Measurements from ENCODE around the gene EPB41. TPM values are rescaled to one million over a fixed set of nuclear protein-coding genes. Genes with fewer than 3 reads are reported as not detected.
A peak's percentile ranks its signal among the peaks of the same experiment; 100 is the strongest.

EPB41 gene
- total RNA-seq, 2 experiments from 2014 or later = 94.5 to 95.4 TPM

DNA sequence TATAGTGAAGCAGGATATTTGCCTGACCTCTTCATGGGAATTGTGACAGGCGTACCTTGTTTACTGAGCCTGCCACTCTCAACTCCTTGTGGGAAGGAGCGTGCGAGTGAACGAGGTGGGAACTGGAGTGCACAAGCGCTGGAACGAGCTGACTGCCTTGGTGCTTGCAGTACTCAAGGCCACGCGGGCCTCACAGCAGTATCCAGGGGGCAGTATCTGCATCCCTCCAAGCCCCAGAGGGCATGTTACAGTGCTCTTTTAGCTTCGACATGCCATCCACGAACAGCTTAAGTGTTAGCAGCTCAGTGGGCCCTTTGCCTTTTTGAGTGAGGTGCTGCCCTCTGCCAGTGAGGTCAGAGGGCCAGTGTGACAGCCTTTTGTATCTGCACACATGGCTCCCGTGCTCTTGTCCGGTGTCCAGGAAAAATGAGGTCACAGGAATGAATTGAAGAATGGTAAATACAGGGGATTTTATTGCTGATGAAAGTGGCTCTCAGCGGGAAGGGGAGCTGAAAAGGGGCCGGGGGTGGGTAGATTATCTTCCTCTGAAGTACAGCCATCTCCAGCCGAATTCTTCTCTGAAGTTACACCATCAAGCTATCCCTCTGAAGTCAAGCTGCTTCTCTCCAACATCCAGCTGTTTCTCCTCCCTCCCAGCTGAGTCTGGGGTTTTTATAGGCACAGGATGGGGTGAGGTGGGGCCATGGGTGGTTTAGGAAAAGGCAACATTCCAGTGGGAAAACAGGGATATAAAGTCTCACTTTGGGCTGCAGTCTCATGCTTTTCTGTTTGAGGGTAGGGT, 69.3 kb downstream of the EPB41 start:
- CTCF ChIA-PET = interaction anchor here (0.6 to 1.3 kb wide), 3 partner anchors 16 to 102 kb away, joined by 3 to 4 read pairs (median 3); no protein-coding TSS in a partner anchor
- Mint-ChIP-seq H3K27me3 (ENCODE audit: low read depth) (no peaks in the 10 kb centered on the region), H3K4me1 (ENCODE audit: low read depth) (peaks cover 12% of the 10 kb centered on the region), H3K27ac (no peak overlapping the region), H3K4me3 (no peak overlapping the region), H3K36me3 (ENCODE audit: low read depth) (peaks cover 20% of the 10 kb centered on the region), H3K9me3 (ENCODE audit: insufficient read depth) (peaks cover 5% of the 10 kb centered on the region)
- POLR2A ChIA-PET = no interaction called here
- ATAC-seq = no peak
- DNase-seq = no peak

DNA sequence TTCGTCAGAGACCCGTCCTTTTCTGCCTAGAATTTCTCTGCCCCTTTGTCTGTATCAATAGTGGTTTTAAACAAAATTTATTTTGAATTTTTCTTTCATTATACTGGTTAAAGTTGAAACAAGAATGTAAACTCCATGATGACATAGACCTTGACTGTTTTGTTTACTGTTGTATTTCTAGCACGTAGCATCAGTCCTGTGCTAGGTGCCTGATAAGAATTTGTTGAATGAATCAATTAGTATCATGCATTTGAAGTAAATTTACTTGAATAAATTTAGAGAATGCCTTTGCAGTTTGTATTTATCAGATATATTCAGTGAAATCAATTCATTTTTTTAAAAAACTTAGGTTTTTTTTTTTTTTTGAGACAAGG, 69.9 kb downstream of the EPB41 start:
- Mint-ChIP-seq H3K4me3 (no peak overlapping the region), H3K9me3 (ENCODE audit: insufficient read depth) (peaks cover 5% of the 10 kb centered on the region), H3K27ac (no peak overlapping the region), H3K27me3 (ENCODE audit: low read depth) (no peaks in the 10 kb centered on the region), H3K4me1 (ENCODE audit: low read depth) (peaks cover 12% of the 10 kb centered on the region), H3K36me3 (ENCODE audit: low read depth) (peaks cover 25% of the 10 kb centered on the region)
- ChIA-PET POLR2A (no interaction called here), CTCF (interaction anchor here (1.2 kb wide), 1 partner anchor 65 kb away, joined by 3 read pairs; no protein-coding TSS in a partner anchor)
- DNase-seq = no peak
- ATAC-seq = no peak

DNA sequence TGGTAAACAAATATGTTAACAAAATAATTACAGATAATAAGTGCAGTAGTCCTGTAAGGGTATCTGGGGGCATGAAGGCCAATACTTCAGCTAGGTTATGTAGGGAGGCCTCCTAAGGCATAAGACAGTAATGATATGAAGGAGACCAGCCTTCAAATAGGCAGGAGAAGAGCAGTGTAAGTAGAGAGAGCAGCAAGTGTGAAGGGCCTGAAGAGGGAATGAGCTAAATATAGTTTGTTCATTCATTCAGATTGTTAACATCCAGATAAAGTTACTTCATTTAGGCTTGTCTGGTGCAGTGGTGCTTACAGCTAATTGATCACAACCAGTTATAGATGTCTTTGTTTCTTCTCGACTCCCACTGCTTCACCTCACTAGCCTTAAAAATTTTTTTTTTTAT, 71.1 kb downstream of the EPB41 start:
- H3K9me3 Mint-ChIP-seq (ENCODE audit: insufficient read depth) = peaks cover 5% of the 10 kb centered on the region

DNA sequence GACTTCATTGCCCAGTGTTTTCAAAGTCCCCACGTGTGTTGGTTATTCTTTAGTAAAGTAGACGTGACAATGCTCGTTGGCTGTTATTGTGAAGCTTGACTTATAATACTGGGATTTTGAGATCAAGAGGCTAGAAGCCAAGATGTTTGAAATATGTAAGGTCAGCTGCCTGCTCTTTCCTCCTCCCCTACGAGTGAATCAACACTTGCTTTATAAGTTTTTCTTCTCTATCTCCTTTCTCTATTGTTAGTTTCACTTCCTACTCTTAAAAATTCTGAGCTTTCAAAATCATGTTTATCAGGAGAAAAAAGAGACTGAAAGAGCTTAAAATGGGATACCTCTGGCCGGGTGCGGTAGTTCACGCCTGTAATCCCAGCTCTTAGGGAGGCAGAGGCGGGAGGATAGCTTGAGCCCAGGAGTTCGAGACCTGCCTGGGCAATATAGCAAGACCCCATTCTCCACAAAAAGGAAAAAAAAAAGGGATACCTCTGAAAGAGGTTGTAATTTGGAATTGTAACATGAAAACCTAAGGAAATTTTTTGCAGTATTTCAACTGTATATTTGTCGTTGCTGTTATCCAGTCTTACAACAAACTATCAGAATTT, 72.0 kb downstream of the EPB41 start:
- H3K9me3 Mint-ChIP-seq (ENCODE audit: insufficient read depth) = peaks cover 5% of the 10 kb centered on the region
- no peak for DNase-seq
- CTCF ChIA-PET = interaction anchor here (1.2 to 1.7 kb wide), 2 partner anchors 10 to 13 kb away, joined by 3 to 4 read pairs; no protein-coding TSS in a partner anchor

More for the DNA sequence above, 71.1 kb downstream of the EPB41 start:
- ChIA-PET POLR2A (interaction anchor here (0.7 kb wide), 1 partner anchor 29 kb away, joined by 4 read pairs; no protein-coding TSS in a partner anchor), CTCF (interaction anchor here (0.6 kb wide), 1 partner anchor 14 kb away, joined by 3 read pairs; no protein-coding TSS in a partner anchor)
- no peak for ATAC-seq
- peak overlapping the region; percentile 54 for H3K27ac Mint-ChIP-seq
- DNase-seq = no peak
- H3K27me3 Mint-ChIP-seq (ENCODE audit: low read depth) = no peaks in the 10 kb centered on the region
- H3K36me3 Mint-ChIP-seq (ENCODE audit: low read depth) = peaks cover 22% of the 10 kb centered on the region
- peaks cover 7% of the 10 kb centered on the region for H3K4me1 Mint-ChIP-seq (ENCODE audit: low read depth)
- H3K4me3 Mint-ChIP-seq = no peak overlapping the region

DNA sequence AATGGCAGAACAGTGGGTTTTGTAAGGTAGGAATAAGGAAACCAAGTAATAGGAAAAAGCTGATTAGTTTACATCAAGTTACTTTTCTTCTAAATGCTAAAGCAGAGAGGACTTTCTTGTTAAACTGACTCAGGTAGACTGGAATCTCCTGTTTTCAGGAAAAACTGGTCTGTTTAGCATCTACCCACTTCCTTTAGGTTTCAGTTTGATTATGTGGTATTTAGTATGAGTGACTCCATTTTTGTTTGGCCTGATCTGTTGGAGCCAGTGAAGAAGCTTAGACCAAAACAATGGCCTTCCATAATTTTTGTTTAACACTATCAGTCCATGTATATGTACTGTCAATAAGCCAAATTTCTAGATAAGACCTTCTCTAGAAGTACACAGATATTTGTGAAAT, 88.4 kb downstream of the EPB41 start:
- DNase-seq (no peak), ATAC-seq (no peak)
- Mint-ChIP-seq H3K9me3 (ENCODE audit: insufficient read depth) (no peaks in the 10 kb centered on the region), H3K27me3 (ENCODE audit: low read depth) (no peaks in the 10 kb centered on the region), H3K4me3 (no peak overlapping the region), H3K27ac (no peak overlapping the region), H3K4me1 (ENCODE audit: low read depth) (peaks cover 8% of the 10 kb centered on the region), H3K36me3 (ENCODE audit: low read depth) (peaks cover 34% of the 10 kb centered on the region)
- POLR2A ChIA-PET = no interaction called here
- CTCF ChIA-PET = interaction anchor here (1.2 to 1.7 kb wide), 3 partner anchors 31 to 126 kb away, joined by 3 to 4 read pairs (median 4); no protein-coding TSS in a partner anchor

More for the DNA sequence above, 72.0 kb downstream of the EPB41 start:
- no peak for ATAC-seq
- Mint-ChIP-seq H3K4me3 (no peak overlapping the region), H3K4me1 (ENCODE audit: low read depth) (peaks cover 7% of the 10 kb centered on the region), H3K36me3 (ENCODE audit: low read depth) (peaks cover 22% of the 10 kb centered on the region), H3K27me3 (ENCODE audit: low read depth) (no peaks in the 10 kb centered on the region), H3K27ac (no peak overlapping the region)
- POLR2A ChIA-PET = no interaction called here

DNA sequence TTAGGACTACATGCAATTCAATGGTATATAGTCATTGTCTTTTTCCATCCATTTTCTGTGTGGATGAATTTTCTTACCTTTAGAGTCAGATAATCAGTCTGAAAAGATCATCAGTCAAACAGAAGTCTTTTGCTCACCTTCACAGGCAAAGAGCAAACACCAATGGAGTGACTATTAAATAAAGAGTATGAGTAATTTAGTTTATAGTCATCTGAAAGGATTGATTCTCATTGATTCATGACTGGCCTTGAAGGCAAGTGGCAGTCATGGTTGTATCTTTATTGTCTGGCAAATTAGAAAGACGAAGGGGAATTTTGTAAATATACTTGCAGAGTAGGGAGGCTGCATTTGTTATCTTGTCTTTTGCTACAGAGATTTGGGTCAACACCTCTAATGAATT, 89.9 kb downstream of the EPB41 start:
- H3K9me3 Mint-ChIP-seq (ENCODE audit: insufficient read depth) = no peaks in the 10 kb centered on the region
- peaks cover 8% of the 10 kb centered on the region for H3K4me1 Mint-ChIP-seq (ENCODE audit: low read depth)
- H3K4me3 Mint-ChIP-seq = no peak overlapping the region
- no peak for ATAC-seq
- peaks cover 34% of the 10 kb centered on the region for H3K36me3 Mint-ChIP-seq (ENCODE audit: low read depth)
- CTCF ChIA-PET = interaction anchor here (1.4 kb wide), 1 partner anchor 29 kb away, joined by 5 read pairs; no protein-coding TSS in a partner anchor
- DNase-seq = no peak
- POLR2A ChIA-PET = no interaction called here
- no peak overlapping the region for H3K27ac Mint-ChIP-seq
- no peaks in the 10 kb centered on the region for H3K27me3 Mint-ChIP-seq (ENCODE audit: low read depth)

DNA sequence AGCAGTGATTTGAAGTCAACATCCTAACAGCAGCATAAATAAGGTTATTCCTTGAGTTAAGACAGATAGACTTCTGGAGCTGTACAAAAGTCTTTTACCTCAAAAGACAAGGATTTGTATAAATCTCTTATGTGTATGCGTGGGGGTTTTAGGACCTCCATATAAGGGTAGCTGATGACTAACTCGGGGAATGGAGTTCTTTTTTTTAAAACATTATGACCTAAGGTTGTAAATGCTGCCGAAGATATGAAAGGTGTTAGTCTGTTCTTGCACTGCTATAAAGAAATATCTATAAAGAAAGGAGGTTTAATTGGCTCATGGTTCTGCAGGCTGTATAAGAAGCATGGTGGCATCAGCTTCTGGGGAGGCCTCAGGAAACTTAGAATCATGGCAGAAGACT, 90.4 kb downstream of the EPB41 start:
- ATAC-seq (no peak), DNase-seq (no peak)
- ChIA-PET CTCF (interaction anchor here (1.4 kb wide), 1 partner anchor 29 kb away, joined by 5 read pairs; no protein-coding TSS in a partner anchor), POLR2A (no interaction called here)
- peaks cover 32% of the 10 kb centered on the region for H3K36me3 Mint-ChIP-seq (ENCODE audit: low read depth)
- peaks cover 8% of the 10 kb centered on the region for H3K4me1 Mint-ChIP-seq (ENCODE audit: low read depth)
- H3K4me3 Mint-ChIP-seq = no peak overlapping the region
- H3K27me3 Mint-ChIP-seq (ENCODE audit: low read depth) = no peaks in the 10 kb centered on the region
- no peaks in the 10 kb centered on the region for H3K9me3 Mint-ChIP-seq (ENCODE audit: insufficient read depth)
- H3K27ac Mint-ChIP-seq = no peak overlapping the region

DNA sequence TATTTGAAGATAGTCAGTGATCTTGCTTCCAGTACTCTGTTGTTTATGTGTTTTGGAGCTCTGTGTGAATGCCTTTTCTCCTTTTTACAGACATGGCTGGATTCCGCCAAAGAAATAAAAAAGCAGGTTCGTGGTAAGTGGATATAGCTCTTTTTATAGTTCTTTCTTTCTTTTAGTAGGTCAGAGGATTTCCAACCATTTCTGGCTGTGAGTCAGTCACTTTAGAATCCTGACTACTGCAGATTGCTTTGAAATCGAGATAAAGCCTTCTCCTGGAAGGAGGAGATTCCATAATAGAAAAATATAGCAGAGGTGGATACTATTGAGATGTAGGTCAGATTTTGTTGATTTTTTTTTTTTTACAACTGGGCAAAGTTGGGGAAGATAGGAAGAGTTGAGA, 97.4 kb downstream of the EPB41 start:
- CTCF ChIA-PET = interaction anchor here (0.8 to 1.2 kb wide), 2 partner anchors 52 to 191 kb away, joined by 3 to 5 read pairs; no protein-coding TSS in a partner anchor
- Mint-ChIP-seq H3K36me3 (ENCODE audit: low read depth) (peaks cover 11% of the 10 kb centered on the region), H3K27me3 (ENCODE audit: low read depth) (no peaks in the 10 kb centered on the region), H3K4me1 (ENCODE audit: low read depth) (no peaks in the 10 kb centered on the region), H3K9me3 (ENCODE audit: insufficient read depth) (no peaks in the 10 kb centered on the region), H3K27ac (no peak overlapping the region), H3K4me3 (no peak overlapping the region)
- DNase-seq (no peak), ATAC-seq (no peak)
- POLR2A ChIA-PET = no interaction called here

DNA sequence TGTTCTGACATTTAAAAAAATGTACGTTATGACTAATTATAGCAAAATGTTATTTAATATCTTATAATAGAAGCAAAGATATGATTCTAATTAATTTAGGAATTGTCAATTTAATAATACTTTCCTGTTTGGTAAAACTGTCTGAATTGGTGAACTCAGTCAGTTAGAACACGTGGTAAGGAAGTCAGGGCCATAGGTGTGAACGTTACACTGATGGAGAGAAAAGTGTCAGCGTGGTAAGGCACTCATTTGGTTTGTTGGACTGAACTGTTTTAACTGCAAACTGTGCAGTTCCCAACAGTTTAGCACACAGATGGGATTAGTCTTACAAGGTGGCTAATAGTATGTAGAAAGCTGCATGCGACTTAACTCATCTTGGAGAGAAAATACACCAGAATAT, 102.9 kb downstream of the EPB41 start:
- ChIA-PET POLR2A (no interaction called here), CTCF (interaction anchor here (3.8 kb wide), 1 partner anchor 17 kb away, joined by 18 read pairs; no protein-coding TSS in a partner anchor)
- H3K4me3 Mint-ChIP-seq = no peak overlapping the region
- H3K36me3 Mint-ChIP-seq (ENCODE audit: low read depth) = peaks cover 14% of the 10 kb centered on the region
- H3K4me1 Mint-ChIP-seq (ENCODE audit: low read depth) = no peaks in the 10 kb centered on the region
- H3K27ac Mint-ChIP-seq = no peak overlapping the region
- H3K27me3 Mint-ChIP-seq (ENCODE audit: low read depth) = no peaks in the 10 kb centered on the region
- no peaks in the 10 kb centered on the region for H3K9me3 Mint-ChIP-seq (ENCODE audit: insufficient read depth)
- no peak for DNase-seq
- no peak for ATAC-seq

DNA sequence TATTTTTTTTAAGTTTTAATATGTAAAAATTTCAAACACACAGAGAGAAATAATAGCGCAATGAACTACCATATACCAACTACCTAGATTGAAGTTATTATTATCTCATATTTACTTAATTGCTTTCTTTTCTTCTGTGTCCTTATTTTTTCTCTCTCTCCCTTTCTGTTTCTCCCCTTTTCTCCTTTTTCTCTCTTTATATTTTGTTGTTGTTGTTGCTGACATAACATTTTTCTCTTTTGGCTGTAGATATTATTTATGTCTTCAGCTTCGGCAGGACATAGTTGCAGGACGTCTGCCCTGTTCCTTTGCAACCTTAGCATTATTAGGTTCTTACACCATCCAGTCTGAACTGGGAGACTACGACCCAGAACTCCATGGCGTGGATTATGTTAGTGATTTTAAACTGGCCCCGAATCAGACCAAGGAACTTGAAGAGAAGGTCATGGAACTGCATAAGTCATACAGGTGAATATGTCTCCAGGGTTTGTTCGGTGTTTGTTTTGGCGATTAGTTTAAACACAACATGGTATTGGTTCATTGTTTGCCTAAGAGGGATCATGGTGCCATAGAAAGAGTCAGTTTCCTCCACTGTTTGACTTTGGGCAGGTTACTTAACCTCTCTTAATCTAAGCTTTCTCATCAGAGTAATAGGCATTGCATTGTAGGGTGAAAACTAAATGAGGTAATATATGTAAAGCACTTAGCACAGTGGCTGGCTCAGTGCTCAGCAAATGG, 103.8 kb downstream of the EPB41 start:
- ATAC-seq (no peak), DNase-seq (no peak)
- H3K27ac Mint-ChIP-seq = no peak overlapping the region
- H3K36me3 Mint-ChIP-seq (ENCODE audit: low read depth) = peaks cover 14% of the 10 kb centered on the region
- H3K4me3 Mint-ChIP-seq = no peak overlapping the region
- no peaks in the 10 kb centered on the region for H3K9me3 Mint-ChIP-seq (ENCODE audit: insufficient read depth)
- ChIA-PET CTCF (interaction anchor here (1.4 to 3.8 kb wide), 5 partner anchors 16 to 184 kb away, joined by 4 to 18 read pairs (median 7); no protein-coding TSS in a partner anchor), POLR2A (no interaction called here)
- no peaks in the 10 kb centered on the region for H3K4me1 Mint-ChIP-seq (ENCODE audit: low read depth)
- H3K27me3 Mint-ChIP-seq (ENCODE audit: low read depth) = no peaks in the 10 kb centered on the region

DNA sequence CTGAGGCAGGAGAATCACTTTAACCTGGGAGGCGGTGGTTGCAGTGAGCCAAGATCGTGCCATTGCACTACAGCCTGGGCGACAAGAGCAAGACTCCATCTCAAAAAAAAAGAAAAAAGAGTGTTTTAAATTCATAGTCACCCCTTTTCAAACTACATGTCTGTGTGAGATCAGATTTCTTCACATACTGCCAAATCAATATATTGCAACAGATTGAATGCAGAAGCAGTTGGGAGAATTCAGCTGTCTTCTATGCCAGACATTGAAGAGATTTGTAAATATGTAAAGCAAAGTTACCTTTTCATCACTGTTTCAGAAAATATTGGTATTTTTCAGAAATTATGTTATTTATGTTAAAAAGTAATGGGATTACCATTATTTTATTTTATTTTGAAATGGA, 108.3 kb downstream of the EPB41 start:
- DNase-seq = no peak
- CTCF ChIA-PET = interaction anchor here (1.8 kb wide), 1 partner anchor 11 kb away, joined by 14 read pairs; no protein-coding TSS in a partner anchor
- ATAC-seq = no peak
- H3K27me3 Mint-ChIP-seq (ENCODE audit: low read depth) = no peaks in the 10 kb centered on the region
- H3K36me3 Mint-ChIP-seq (ENCODE audit: low read depth) = peaks cover 15% of the 10 kb centered on the region
- POLR2A ChIA-PET = no interaction called here
- no peak overlapping the region for H3K4me3 Mint-ChIP-seq
- no peaks in the 10 kb centered on the region for H3K9me3 Mint-ChIP-seq (ENCODE audit: insufficient read depth)
- H3K27ac Mint-ChIP-seq = no peak overlapping the region
- peaks cover 5% of the 10 kb centered on the region for H3K4me1 Mint-ChIP-seq (ENCODE audit: low read depth)
